Peyer's patch (tissue), 4 donors: ENCODE results near the gene DISP2. TPM values are rescaled to one million over a fixed set of nuclear protein-coding genes. Genes with fewer than 3 reads are reported as not detected.

Experiments used
- DNase-seq, 3 donors: peaks; one replicate each; pipeline ENCODE4 v3.0.0-alpha.2; 2017 to 2019
- H3K27ac ChIP-seq, 4 donors: fragments of 200-600 bp; sonication (generic); one replicate each; pipeline ENCODE4 v1.5.1; 2016 to 2019
- H3K27me3 ChIP-seq, 2 donors: fragments of 200-600 bp; sonication (generic); one replicate each; pipeline ENCODE4 v1.5.1; 2019
- H3K36me3 ChIP-seq, 3 donors: fragments of 200-600 bp; sonication (generic); one replicate each; pipeline ENCODE4 v1.5.1; 2016 to 2019
- H3K4me1 ChIP-seq, 4 donors: fragments of 200-600 bp; sonication (generic); one replicate each; pipeline ENCODE4 v1.5.1; 2016 to 2019
- H3K4me3 ChIP-seq, 4 donors: fragments of 200-600 bp; sonication (generic); 1 replicate in 3 of 4; 2 replicates in 1 of 4; pipeline ENCODE4 v1.5.1; 2016 to 2019; ENCODE audit warnings: mild to moderate bottlenecking in 1 of 4
- H3K9me3 ChIP-seq, 4 donors: fragments of 200-600 bp; sonication (generic); one replicate each; pipeline ENCODE4 v1.5.1; 2016 to 2019; ENCODE audit warnings: mild to moderate bottlenecking in 1 of 4
- POLR2A ChIP-seq, 2 donors: fragments of 450-650 bp; IDR thresholded peaks; one replicate each; pipeline ENCODE4 v1.5.1; 2017; ENCODE audit warnings: antibody characterized with exemption in 2 of 2, mild to moderate bottlenecking in 2 of 2, moderate library complexity in 2 of 2
- total RNA-seq, 4 donors: library from RNA; depleted of rRNA; stranded (reverse); fragments of >200 nt; gene quantifications; one replicate each; pipeline ENCODE4 v1.1.0, GENCODE V29; 2016
- TF ChIP-seq, protein P1 (sequence below), 6 experiments: fragments of 450-650 bp in 4 of 6; fragments of 200-600 bp in 2 of 6; sonication (generic) in 1 of 6; IDR thresholded peaks; one replicate each; pipeline ENCODE4 v1.5.1; 2017 to 2019; ENCODE audit warnings: antibody characterized with exemption in 6 of 6, mild to moderate bottlenecking in 3 of 6, moderate library complexity in 1 of 6

Gene DISP2, protein sequence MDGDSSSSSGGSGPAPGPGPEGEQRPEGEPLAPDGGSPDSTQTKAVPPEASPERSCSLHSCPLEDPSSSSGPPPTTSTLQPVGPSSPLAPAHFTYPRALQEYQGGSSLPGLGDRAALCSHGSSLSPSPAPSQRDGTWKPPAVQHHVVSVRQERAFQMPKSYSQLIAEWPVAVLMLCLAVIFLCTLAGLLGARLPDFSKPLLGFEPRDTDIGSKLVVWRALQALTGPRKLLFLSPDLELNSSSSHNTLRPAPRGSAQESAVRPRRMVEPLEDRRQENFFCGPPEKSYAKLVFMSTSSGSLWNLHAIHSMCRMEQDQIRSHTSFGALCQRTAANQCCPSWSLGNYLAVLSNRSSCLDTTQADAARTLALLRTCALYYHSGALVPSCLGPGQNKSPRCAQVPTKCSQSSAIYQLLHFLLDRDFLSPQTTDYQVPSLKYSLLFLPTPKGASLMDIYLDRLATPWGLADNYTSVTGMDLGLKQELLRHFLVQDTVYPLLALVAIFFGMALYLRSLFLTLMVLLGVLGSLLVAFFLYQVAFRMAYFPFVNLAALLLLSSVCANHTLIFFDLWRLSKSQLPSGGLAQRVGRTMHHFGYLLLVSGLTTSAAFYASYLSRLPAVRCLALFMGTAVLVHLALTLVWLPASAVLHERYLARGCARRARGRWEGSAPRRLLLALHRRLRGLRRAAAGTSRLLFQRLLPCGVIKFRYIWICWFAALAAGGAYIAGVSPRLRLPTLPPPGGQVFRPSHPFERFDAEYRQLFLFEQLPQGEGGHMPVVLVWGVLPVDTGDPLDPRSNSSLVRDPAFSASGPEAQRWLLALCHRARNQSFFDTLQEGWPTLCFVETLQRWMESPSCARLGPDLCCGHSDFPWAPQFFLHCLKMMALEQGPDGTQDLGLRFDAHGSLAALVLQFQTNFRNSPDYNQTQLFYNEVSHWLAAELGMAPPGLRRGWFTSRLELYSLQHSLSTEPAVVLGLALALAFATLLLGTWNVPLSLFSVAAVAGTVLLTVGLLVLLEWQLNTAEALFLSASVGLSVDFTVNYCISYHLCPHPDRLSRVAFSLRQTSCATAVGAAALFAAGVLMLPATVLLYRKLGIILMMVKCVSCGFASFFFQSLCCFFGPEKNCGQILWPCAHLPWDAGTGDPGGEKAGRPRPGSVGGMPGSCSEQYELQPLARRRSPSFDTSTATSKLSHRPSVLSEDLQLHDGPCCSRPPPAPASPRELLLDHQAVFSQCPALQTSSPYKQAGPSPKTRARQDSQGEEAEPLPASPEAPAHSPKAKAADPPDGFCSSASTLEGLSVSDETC (N-terminal part only)
- 10 to 100 TPM in 1 of 4 donors, 1 to 10 TPM in 3; 1.7 to 27.5 (median 7.4) TPM for total RNA-seq

DNA sequence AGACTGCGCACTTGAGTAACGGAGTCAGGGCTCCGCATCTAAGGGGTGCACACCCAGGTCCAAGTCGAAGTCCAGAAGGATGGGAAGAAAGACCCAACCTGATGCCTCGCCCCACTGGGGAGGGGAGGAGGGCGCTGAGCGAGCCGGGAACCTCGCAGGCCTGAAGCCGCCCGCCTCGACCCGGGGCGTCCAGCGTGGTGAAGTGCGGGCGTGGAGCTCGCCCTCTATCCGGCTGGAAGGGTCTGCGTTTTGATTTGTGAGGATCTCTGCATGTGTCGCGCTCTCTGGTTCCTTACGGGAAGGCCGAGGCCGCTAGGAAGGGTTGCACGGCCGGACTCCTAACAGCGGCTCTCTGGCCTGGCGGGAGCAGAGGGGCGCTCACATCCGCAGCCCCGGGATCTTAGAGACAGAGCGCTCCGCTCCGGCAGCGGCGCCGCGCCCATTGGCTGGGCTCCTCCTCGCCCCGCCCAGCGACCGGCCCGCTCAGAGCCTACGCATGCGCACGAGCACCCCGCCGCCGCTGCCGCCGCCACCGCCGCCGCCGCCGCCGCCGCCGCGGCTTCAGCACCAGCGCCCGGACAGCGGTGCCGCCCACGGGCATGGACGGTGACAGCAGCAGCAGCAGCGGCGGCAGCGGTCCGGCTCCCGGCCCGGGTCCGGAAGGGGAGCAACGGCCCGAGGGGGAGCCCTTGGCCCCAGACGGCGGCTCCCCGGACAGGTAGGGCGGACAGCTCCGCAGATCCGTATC, at the start of gene DISP2:
DISP2 (plus strand) TSS at position 497 of the 748 bp plus-strand sequence; CDS start at position 600, 103 bp downstream.
- peak; percentile 78 to 95 (median 94) for DNase-seq

DNA sequence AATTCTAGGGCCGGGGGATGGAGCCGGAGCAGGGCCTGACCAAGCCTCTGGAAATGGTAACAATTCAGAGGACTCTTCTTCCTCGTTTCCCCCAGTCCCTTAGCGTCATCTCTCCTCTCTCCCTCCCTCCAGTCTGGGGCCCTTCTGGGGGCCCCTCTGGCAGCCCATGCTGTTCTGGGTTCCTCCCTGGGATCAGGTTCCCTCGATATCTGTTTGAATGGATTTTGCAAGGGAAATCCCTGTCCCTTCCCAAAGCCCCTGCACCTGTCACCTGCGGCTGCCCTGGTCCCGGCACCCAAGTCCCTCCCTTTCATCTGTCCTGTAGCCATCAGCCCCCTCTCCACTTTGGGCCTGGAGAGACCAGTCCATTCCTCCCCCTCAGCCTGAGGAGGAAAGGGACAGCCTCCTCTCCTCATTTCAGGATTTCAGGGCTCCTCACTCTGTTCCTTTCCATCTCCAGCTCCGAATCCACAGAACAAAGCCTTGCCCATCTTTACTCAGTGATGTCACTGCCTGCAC, 48.6 kb upstream of the DISP2 start:
- no peaks in the 10 kb centered on the region for H3K9me3 ChIP-seq
- no peaks in the 10 kb centered on the region for H3K36me3 ChIP-seq
- TF ChIP-seq, protein P1, sequence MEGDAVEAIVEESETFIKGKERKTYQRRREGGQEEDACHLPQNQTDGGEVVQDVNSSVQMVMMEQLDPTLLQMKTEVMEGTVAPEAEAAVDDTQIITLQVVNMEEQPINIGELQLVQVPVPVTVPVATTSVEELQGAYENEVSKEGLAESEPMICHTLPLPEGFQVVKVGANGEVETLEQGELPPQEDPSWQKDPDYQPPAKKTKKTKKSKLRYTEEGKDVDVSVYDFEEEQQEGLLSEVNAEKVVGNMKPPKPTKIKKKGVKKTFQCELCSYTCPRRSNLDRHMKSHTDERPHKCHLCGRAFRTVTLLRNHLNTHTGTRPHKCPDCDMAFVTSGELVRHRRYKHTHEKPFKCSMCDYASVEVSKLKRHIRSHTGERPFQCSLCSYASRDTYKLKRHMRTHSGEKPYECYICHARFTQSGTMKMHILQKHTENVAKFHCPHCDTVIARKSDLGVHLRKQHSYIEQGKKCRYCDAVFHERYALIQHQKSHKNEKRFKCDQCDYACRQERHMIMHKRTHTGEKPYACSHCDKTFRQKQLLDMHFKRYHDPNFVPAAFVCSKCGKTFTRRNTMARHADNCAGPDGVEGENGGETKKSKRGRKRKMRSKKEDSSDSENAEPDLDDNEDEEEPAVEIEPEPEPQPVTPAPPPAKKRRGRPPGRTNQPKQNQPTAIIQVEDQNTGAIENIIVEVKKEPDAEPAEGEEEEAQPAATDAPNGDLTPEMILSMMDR (IDR thresholded peaks at IDR 0.05), result no peak
- no peak for TF ChIP-seq POLR2A (IDR thresholded peaks at IDR 0.05)
- peak in 1 of 3 donors; percentile 34 for DNase-seq
- H3K27me3 ChIP-seq, result no peaks in the 10 kb centered on the region
- peaks cover 0 to 17% (median 9%) of the 10 kb centered on the region in 4 donors for H3K4me1 ChIP-seq
- H3K27ac ChIP-seq, result peak overlapping the region in 2 of 4 donors; percentile 83 to 92
- H3K4me3 ChIP-seq, result no peak overlapping the region

More for the DNA sequence above, at the start of gene DISP2:
- H3K4me3 ChIP-seq, result peak within 1 kb of the TSS; percentile 36 to 61 (median 56)
- no peaks in the 10 kb centered on the region for H3K27me3 ChIP-seq
- peak within 1 kb of the TSS in 2 of 4 donors; percentile 96 to 99 for H3K27ac ChIP-seq
- TF ChIP-seq, protein P1 (IDR thresholded peaks at IDR 0.05), result peak in 1 of 6 experiments; percentile 11
- TF ChIP-seq POLR2A (IDR thresholded peaks at IDR 0.05), result peak; percentile 81 to 82
- peaks cover 0 to 18% (median 4%) of the 10 kb centered on the region in 4 donors for H3K4me1 ChIP-seq
- peaks cover 0 to 26% (median 0%) of the 10 kb centered on the region in 3 donors for H3K36me3 ChIP-seq
- H3K9me3 ChIP-seq, result no peaks in the 10 kb centered on the region

DNA sequence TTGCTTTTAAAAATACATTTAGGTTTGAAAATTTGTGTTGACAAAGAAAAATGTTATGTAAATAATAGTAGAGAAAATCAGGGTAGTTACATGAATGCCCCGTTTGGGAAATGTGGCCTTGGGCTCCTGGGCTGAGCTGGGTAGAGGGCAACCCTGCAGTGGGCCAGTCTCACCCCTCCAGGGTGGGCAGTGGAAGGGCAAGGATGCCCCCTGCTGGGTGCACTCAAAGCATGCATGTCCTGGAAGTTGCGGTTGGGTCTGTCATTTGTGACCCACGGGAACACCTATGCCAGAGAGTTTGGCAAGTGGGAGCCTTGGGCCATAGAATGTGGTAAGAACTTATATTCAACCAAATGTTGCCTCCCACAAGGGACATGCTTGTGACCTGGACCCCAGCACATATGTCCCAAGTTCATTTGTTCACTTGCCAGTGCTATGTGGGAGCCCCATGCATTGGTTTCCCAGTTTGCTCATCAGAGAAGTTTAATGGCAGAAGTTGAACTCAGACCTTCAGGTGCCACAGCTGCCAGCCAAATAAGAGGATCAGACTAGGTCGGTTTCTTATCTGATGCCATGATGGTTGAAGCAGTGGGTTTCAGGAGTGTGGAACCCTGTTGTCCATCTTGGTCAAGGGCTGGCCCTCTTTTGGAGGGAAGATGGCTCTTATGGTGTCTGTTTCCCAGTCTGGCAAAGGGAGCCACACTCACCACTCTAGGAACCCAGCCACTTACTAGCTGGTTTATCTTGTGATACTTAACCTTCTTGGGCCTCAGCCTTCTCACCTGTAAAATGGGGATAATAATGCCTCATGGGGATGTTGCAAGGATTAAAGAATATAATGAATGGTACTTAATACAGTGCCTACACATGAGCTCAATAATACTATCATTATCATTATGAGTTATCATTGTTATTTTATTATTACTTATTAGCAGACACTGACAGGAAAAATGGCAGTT, 47.7 kb upstream of the DISP2 start:
- Histone ChIP-seq H3K27ac (no peak overlapping the region), H3K9me3 (no peaks in the 10 kb centered on the region), H3K4me3 (no peak overlapping the region), H3K4me1 (peaks cover 0 to 19% (median 9%) of the 10 kb centered on the region in 4 donors), H3K36me3 (no peaks in the 10 kb centered on the region), H3K27me3 (no peaks in the 10 kb centered on the region)
- peak; percentile 62 to 75 (median 68) for DNase-seq
- TF ChIP-seq, protein P1 (IDR thresholded peaks at IDR 0.05), result peak; percentile 62 to 72 (median 66)
- no peak for TF ChIP-seq POLR2A (IDR thresholded peaks at IDR 0.05)

DNA sequence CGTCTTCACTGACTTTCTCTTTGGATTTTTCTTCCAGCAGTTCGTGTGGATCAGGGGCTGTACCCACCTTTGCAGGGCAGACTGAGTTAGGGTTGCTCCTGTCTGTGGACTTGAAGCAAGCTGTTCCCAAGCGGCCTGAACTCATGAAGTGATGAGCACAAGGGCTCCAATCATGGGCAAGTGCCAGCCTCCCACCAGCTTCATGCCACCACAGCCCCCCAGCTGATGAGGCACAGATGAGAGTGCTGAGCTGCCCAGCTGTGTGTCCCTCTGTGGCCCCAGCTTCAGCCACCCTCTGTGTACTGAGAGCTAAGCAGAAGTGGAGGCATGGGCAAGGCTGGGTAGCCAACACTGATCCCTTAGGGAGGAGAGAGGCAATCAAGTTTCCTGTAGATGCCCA, 47.0 kb upstream of the DISP2 start:
- Histone ChIP-seq H3K27ac (no peak overlapping the region), H3K4me3 (no peak overlapping the region), H3K4me1 (peaks cover 0 to 19% (median 9%) of the 10 kb centered on the region in 4 donors), H3K9me3 (no peaks in the 10 kb centered on the region), H3K36me3 (no peaks in the 10 kb centered on the region), H3K27me3 (no peaks in the 10 kb centered on the region)
- DNase-seq, result peak in 1 of 3 donors; percentile 41
- TF ChIP-seq, protein P1 (IDR thresholded peaks at IDR 0.05), result no peak
- no peak for TF ChIP-seq POLR2A (IDR thresholded peaks at IDR 0.05)
